Esophagus (tissue), 2 donors: ENCODE data around the gene UQCR11. TPM values are rescaled to one million over a fixed set of nuclear protein-coding genes. Genes with fewer than 3 reads are reported as not detected.

Source experiments
- H3K27ac ChIP-seq, 2 donors: one replicate each; pipeline ENCODE4 v1.5.1; 2013; ENCODE audit warnings: low read depth in 2 of 2, mild to moderate bottlenecking in 2 of 2, inconsistent platforms in 1 of 2, low read length in 1 of 2, moderate library complexity in 1 of 2
- H3K27me3 ChIP-seq, 2 donors: one replicate each; pipeline ENCODE4 v1.6.1; 2013; ENCODE audit warnings: low read length in 2 of 2, control low read depth in 1 of 2, mild to moderate bottlenecking in 1 of 2; ENCODE audit not compliant: insufficient read depth in 2 of 2, control insufficient read depth in 1 of 2
- H3K36me3 ChIP-seq, 2 donors: one replicate each; pipeline ENCODE4 v1.6.1; 2013; ENCODE audit warnings: low read length in 1 of 2; ENCODE audit not compliant: control insufficient read depth in 2 of 2, insufficient read depth in 2 of 2
- H3K4me1 ChIP-seq, 2 donors: one replicate each; pipeline ENCODE4 v1.6.1; 2013; ENCODE audit warnings: low read length in 1 of 2; ENCODE audit not compliant: control insufficient read depth in 2 of 2, insufficient read depth in 2 of 2
- H3K4me3 ChIP-seq, 2 donors: one replicate each; pipeline ENCODE4 v1.5.1; 2013; ENCODE audit warnings: low read length in 2 of 2, mild to moderate bottlenecking in 2 of 2, low read depth in 1 of 2, moderate library complexity in 1 of 2
- H3K9me3 ChIP-seq, 2 donors: one replicate each; pipeline ENCODE4 v1.6.1; 2013; ENCODE audit warnings: mild to moderate bottlenecking in 2 of 2, low read depth in 1 of 2, low read length in 1 of 2, moderate library complexity in 1 of 2; ENCODE audit not compliant: control insufficient read depth in 2 of 2, insufficient read depth in 1 of 2
- WGBS, 2 donors: extraction: QIAGEN DNeasy Blood & Tissue Kit; methylation state at CpG; one replicate each; pipeline ENCODE4 v1.1.7; 2013; 5-methylcytosine and 5-hydroxymethylcytosine counted together
- polyA plus RNA-seq, 2 donors: library from polyadenylated mRNA; stranded (reverse); fragments of 200-250 nt; gene quantifications; one replicate each; pipeline ENCODE4 v1.2.3, GENCODE V29; 2013
- donor health status: healthy with polysubstance abuse.
- donor health status: Bipolar disorder and iron deficiency.

Gene UQCR11
- polyA plus RNA-seq, 2 donors = 70.5 to 105 TPM

DNA sequence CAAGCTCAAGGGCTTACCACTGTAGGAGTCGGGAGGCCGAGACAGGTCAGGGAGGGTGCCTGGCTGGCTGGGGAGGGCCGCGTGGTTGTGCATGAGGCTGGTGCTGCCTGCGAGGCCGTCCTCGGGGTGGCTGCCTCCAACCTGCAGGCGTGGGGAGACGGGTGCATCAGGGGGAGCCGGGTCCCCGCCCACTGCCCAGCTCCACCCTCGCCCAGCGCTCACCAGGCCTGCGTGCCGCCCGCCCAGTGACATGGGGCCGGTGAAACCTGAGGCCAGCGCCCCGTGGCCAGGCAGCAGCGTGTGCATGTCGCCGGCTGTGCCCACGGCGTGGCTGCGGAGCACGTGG, 13.8 kb upstream of the UQCR11 start:
- Histone ChIP-seq H3K36me3 (peaks cover 7 to 49% of the 10 kb centered on the region in 2 donors), H3K27ac (no peak overlapping the region), H3K27me3 (no peaks in the 10 kb centered on the region), H3K9me3 (no peaks in the 10 kb centered on the region), H3K4me3 (no peak overlapping the region), H3K4me1 (no peaks in the 10 kb centered on the region)
- 90 to 91% methylated on average over 22 to 26 of the region's 26 CpGs for WGBS, 2 donors

DNA sequence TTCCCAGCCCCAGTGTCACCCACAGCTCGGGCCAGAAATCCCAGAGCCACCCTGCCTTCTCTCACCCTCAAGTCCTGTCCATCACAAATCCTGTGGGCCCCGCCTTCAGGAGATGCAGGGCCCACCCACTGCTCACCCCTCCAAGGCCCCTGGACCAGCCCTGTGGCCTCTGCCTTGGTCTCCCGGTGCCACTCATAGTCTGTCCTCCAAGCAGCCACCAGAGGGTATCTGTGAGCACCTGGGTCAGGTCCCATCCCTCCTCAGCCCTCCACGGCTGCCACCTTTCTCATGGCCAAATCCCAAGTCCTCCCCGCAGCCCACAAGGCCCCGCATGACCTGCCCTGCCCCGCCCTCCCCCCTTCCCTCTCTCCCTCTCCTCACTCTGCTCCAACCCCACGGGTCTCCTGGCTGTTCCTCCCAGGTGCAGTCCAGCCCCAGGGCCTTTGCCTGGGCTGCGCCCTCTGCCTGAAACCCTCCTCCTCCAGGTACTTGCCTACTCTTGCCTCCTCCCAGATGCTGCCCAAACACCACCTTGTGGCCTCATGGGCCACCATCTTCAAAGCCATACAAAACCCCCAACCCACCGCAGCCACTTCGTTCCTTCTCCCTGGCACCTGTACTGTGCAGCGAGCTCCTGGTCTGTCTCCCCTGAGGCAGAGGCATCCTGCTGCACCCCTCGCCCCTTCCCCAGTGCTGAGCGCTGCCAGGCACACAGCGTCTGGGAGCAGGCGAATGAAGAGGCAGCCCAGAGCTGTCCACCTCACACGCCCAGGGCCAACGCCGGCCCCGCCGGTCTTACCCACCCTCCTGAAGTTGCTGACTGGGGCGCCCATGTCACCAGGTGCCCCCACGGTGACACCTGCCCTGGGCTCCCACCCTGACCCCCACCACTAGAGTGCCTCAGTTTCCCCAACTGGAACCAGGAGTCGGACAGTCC, 13.2 kb upstream of the UQCR11 start:
- peaks cover 7 to 56% of the 10 kb centered on the region in 2 donors for H3K36me3 ChIP-seq

DNA sequence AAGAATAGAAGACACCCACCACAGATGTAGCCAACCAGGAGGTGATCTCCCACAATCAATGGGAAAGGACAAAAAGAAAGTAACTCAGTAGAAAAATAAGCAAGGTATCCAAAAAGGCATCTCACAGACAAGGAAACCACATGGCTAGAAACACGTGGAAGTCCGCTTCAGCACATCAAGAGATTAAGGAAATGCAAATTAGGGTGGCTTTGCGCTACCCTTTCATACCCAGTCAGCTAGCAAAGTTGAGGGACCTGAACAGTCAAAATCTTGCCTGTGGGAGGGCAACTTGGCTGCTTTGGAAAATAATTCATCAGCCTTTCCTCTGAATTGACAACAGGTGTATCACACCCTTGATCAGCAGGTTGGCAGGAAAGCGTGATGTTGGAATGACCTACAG, 11.6 kb upstream of the UQCR11 start:
- whole genome bisulfite sequencing, 2 donors = 61 to 64% methylated on average over 4 of the region's 4 CpGs
- Histone ChIP-seq H3K9me3 (no peaks in the 10 kb centered on the region), H3K27ac (no peak overlapping the region)

More for the DNA sequence above, 13.2 kb upstream of the UQCR11 start:
- WGBS, 2 donors = 77 to 78% methylated on average over 24 of the region's 24 CpGs
- Histone ChIP-seq H3K4me1 (no peaks in the 10 kb centered on the region), H3K4me3 (no peak overlapping the region), H3K27me3 (no peaks in the 10 kb centered on the region), H3K9me3 (no peaks in the 10 kb centered on the region), H3K27ac (no peak overlapping the region)

DNA sequence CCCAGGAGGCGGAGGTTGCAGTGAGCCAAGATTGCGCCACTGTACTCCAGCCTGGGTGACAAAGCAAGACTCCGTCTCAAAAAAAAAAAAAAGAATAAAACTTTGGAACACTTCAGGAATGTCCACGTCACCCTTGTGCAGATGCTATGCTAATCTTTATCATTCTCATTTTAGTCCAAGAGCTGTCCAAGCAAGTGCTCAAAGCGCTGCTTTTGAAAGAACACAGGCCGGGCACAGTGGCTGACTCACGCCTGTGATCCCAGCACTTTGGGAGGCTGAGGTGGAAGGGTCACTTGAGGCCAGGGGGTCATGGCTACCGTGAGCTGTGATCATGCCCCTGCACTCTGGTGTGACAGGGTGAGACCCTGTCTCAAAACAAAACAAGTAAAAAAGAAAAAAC, 11.1 kb upstream of the UQCR11 start:
- H3K27ac ChIP-seq = no peak overlapping the region
- H3K27me3 ChIP-seq = no peaks in the 10 kb centered on the region
- peaks cover 7 to 64% of the 10 kb centered on the region in 2 donors for H3K36me3 ChIP-seq
- no peak overlapping the region for H3K4me3 ChIP-seq
- 84 to 87% methylated on average over 8 of the region's 8 CpGs for WGBS, 2 donors
- no peaks in the 10 kb centered on the region for H3K9me3 ChIP-seq
- no peaks in the 10 kb centered on the region for H3K4me1 ChIP-seq

More for the DNA sequence above, 11.6 kb upstream of the UQCR11 start:
- no peaks in the 10 kb centered on the region for H3K4me1 ChIP-seq
- peaks cover 7 to 64% of the 10 kb centered on the region in 2 donors for H3K36me3 ChIP-seq
- H3K4me3 ChIP-seq = no peak overlapping the region
- no peaks in the 10 kb centered on the region for H3K27me3 ChIP-seq

DNA sequence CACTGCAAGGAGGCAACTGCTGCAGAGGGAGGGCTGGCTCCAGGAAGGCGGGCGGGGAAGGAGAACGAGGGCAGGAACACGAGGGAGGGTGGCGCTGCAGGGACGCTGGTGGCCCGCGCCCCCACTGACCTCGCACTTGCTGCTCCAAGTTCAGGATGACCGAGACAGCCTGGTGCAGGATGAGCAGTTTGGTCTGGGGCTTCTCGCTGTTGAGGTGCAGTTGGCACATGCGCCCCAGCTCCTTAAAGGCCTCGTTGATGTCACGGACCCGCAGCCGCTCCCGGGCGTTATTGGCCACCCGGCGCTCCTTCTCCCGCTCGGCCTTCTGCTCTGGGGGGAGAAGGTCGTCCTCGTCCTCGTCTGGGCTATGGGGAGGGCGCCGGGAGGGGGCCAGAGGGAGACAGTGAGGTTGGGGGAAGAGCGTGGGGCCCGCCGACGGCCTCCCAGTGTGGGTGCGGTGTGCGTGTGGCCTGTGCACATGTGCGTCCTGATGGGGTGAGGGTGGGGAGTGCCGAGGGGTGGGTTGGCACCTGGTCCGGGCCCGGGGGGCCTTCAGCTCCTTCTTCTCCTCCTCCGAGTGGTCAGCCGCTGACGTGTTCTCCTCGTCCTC, 10.0 kb upstream of the UQCR11 start:
- Histone ChIP-seq H3K36me3 (peaks cover 7 to 61% of the 10 kb centered on the region in 2 donors), H3K4me3 (no peak overlapping the region), H3K27me3 (no peaks in the 10 kb centered on the region), H3K4me1 (no peaks in the 10 kb centered on the region), H3K27ac (no peak overlapping the region), H3K9me3 (no peaks in the 10 kb centered on the region)
- 91 to 95% methylated on average over 37 to 41 of the region's 41 CpGs for WGBS, 2 donors

DNA sequence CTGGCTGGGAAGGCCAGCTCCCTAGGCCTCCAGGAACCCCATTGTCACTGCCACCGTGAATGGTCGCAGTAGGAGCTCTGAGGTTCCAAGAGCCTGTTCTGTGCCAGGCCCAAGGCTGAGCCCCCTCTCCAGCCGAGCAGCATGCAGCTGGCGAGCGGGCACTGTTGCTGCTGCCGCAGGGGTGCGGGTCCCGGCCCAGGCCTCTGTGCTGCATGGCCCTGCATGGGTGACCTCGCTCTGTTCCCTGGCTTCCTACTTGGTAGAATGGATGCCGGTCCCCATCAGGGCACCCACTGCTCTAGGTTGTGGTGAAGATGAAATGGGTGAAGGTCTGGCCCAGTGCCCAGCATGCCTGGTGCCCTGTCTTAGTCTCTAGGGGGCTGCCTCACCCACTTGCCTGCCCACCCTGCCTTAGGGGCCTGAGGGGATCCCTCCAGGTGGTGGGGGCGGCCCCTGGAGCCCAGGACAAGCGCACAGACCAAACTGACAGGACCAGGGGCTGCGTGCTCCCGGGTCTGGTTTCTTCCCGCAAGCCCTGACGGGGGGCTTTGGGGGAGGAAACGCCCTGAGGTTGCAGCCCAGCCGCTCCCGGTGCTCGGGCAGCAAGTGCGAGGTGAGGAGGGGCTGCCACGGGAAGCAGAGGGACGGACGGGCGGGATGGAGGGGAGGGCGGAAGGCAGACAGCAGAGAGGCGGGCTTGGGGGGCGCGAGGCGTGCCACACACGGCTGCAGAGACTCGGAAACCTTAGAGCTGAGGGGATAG, 8.7 kb upstream of the UQCR11 start:
- Histone ChIP-seq H3K36me3 (peaks cover 7 to 55% of the 10 kb centered on the region in 2 donors), H3K27ac (no peak overlapping the region), H3K4me1 (no peaks in the 10 kb centered on the region), H3K27me3 (no peaks in the 10 kb centered on the region), H3K4me3 (no peak overlapping the region), H3K9me3 (no peaks in the 10 kb centered on the region)
- WGBS, 2 donors = 93% methylated on average over 32 of the region's 32 CpGs

DNA sequence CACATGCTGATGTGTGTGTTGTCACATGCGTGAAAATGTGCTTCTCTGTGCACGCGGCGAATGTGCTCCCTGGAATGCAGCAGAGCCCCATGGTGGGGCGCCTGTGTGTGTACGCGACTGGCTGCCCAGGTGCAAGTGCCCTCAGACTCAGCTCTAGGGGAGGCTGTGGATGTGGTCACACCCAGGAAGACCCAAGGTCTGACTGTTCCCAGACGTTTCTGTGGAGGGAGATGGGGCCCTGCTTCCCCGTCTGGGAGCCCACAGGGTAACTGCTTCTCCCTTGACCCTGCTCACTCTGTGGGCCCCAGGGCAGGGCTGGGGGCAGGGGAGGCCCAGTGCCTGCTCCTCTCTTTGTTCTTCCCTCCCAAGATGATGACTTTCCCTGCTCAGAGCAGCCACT, 7.9 kb upstream of the UQCR11 start:
- no peak overlapping the region for H3K27ac ChIP-seq
- H3K36me3 ChIP-seq = peaks cover 7 to 51% of the 10 kb centered on the region in 2 donors

DNA sequence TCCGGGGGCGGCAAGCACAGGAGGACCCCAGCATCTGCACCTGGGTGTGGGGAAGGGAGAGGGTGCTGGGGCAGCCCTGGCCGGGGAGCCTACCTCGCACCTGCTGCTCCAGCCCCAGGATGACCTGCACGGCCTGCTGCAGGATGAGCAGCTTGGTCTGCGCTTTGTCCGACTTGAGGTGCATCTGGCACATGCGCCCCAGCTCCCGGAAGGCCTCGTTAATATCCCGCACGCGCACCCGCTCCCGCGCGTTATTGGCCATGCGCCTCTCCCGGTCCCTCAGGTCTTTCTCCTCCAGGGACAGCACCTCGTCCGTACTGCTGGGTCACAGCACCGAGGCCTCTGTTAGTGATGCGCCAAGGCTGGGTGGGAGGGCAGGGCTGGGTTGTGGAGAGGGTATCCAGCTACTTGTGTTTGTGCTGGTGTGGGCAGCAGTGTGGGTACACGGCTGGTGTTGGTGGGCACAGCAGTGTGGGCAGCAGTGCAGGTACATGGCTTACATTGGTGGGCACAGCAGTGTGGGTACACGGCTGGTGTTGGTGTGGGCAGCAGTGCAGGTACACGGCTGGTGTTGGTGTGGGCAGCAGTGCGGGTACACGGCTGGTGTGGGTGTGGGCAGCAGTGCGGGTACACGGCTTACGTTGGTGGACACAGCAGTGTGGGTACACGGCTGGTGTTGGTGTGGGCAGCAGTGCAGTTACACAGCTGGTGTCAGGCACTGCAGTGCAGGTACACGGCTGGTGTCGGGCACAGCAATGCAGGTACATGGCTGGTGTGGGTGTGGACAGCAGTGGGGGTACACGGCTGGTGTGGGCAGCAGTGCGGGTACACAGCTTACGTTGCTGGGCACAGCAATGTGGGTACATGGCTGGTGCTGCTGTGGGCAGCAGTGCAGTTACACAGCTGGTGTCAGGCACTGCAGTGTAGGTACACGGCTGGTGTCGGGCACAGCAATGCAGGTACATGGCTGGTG, 7.1 kb upstream of the UQCR11 start:
- Histone ChIP-seq H3K9me3 (no peaks in the 10 kb centered on the region), H3K4me1 (no peaks in the 10 kb centered on the region), H3K36me3 (peaks cover 7 to 50% of the 10 kb centered on the region in 2 donors), H3K27ac (no peak overlapping the region), H3K4me3 (no peak overlapping the region), H3K27me3 (no peaks in the 10 kb centered on the region)
- 93% methylated on average over 39 of the region's 39 CpGs for WGBS, 2 donors

More for the DNA sequence above, 7.9 kb upstream of the UQCR11 start:
- 80 to 82% methylated on average over 9 of the region's 9 CpGs for WGBS, 2 donors
- Histone ChIP-seq H3K4me1 (no peaks in the 10 kb centered on the region), H3K4me3 (no peak overlapping the region), H3K27me3 (no peaks in the 10 kb centered on the region), H3K9me3 (no peaks in the 10 kb centered on the region)
